ENCODE data around the gene SIRT6.

DNA sequence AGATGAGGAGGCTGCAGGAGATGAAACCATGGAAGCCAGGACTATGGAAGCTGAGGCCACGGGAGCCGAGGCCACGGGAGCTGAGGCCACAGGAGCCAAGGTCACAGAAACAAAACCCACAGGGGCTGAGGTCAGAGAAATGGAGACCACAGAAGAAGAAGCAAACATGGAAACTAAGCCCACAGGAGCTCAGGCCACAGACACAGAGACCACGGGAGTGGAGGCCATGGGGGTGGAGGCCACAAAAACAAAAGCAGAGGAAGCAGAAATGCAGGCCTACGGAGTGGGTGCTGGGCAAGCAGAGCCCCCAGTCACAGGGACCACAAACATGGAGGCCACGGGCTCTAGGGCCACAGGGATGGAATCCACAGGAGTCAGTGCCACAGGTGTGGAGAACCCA is 34.5 kb upstream of the SIRT6 start:
- TF ChIP-seq ZNF777 (tag by site-specific recombination; IDR thresholded peaks at IDR 0.05; ENCODE audit: borderline replicate concordance) (no peak), ZNF830 (tag by site-specific recombination; IDR thresholded peaks at IDR 0.05; ENCODE audit: low read depth) (no peak), HOXD13 (CRISPR knock-in tag; IDR thresholded peaks at IDR 0.05; ENCODE audit: borderline replicate concordance) (no peak), KLF10 (tag by site-specific recombination; IDR thresholded peaks at IDR 0.05) (no peak), KLF1 (tag by site-specific recombination; IDR thresholded peaks at IDR 0.05) (no peak), ZNF626 (tag by site-specific recombination; IDR thresholded peaks at IDR 0.05) (no peak), ZNF169 (tag by site-specific recombination; IDR thresholded peaks at IDR 0.05) (no peak), SETDB1 (IDR thresholded peaks at IDR 0.05; ENCODE audit: insufficient read length, low read length) (no peak)
- TF ChIP-seq, protein P1, sequence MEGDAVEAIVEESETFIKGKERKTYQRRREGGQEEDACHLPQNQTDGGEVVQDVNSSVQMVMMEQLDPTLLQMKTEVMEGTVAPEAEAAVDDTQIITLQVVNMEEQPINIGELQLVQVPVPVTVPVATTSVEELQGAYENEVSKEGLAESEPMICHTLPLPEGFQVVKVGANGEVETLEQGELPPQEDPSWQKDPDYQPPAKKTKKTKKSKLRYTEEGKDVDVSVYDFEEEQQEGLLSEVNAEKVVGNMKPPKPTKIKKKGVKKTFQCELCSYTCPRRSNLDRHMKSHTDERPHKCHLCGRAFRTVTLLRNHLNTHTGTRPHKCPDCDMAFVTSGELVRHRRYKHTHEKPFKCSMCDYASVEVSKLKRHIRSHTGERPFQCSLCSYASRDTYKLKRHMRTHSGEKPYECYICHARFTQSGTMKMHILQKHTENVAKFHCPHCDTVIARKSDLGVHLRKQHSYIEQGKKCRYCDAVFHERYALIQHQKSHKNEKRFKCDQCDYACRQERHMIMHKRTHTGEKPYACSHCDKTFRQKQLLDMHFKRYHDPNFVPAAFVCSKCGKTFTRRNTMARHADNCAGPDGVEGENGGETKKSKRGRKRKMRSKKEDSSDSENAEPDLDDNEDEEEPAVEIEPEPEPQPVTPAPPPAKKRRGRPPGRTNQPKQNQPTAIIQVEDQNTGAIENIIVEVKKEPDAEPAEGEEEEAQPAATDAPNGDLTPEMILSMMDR (tag by site-specific recombination; IDR thresholded peaks at IDR 0.05): no peak
- TF ChIP-seq, protein P2, sequence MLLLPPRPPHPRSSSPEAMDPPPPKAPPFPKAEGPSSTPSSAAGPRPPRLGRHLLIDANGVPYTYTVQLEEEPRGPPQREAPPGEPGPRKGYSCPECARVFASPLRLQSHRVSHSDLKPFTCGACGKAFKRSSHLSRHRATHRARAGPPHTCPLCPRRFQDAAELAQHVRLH (tag by site-specific recombination; IDR thresholded peaks at IDR 0.05): no peak
- TF ChIP-seq, protein P3, sequence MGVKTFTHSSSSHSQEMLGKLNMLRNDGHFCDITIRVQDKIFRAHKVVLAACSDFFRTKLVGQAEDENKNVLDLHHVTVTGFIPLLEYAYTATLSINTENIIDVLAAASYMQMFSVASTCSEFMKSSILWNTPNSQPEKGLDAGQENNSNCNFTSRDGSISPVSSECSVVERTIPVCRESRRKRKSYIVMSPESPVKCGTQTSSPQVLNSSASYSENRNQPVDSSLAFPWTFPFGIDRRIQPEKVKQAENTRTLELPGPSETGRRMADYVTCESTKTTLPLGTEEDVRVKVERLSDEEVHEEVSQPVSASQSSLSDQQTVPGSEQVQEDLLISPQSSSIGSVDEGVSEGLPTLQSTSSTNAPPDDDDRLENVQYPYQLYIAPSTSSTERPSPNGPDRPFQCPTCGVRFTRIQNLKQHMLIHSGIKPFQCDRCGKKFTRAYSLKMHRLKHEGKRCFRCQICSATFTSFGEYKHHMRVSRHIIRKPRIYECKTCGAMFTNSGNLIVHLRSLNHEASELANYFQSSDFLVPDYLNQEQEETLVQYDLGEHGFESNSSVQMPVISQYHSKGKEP (tag by site-specific recombination; IDR thresholded peaks at IDR 0.05): no peak
- TF ChIP-seq, protein P4, sequence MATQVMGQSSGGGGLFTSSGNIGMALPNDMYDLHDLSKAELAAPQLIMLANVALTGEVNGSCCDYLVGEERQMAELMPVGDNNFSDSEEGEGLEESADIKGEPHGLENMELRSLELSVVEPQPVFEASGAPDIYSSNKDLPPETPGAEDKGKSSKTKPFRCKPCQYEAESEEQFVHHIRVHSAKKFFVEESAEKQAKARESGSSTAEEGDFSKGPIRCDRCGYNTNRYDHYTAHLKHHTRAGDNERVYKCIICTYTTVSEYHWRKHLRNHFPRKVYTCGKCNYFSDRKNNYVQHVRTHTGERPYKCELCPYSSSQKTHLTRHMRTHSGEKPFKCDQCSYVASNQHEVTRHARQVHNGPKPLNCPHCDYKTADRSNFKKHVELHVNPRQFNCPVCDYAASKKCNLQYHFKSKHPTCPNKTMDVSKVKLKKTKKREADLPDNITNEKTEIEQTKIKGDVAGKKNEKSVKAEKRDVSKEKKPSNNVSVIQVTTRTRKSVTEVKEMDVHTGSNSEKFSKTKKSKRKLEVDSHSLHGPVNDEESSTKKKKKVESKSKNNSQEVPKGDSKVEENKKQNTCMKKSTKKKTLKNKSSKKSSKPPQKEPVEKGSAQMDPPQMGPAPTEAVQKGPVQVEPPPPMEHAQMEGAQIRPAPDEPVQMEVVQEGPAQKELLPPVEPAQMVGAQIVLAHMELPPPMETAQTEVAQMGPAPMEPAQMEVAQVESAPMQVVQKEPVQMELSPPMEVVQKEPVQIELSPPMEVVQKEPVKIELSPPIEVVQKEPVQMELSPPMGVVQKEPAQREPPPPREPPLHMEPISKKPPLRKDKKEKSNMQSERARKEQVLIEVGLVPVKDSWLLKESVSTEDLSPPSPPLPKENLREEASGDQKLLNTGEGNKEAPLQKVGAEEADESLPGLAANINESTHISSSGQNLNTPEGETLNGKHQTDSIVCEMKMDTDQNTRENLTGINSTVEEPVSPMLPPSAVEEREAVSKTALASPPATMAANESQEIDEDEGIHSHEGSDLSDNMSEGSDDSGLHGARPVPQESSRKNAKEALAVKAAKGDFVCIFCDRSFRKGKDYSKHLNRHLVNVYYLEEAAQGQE (tag by site-specific recombination; IDR thresholded peaks at IDR 0.05): no peak

All from HEK293 (cell line).